IPS-11a (cell line): ENCODE results near the gene CBFA2T2.

Experiments
- H3K4me3 ChIP-seq: one replicate; pipeline ENCODE4 v1.5.1; 2013; ENCODE audit warnings: low read depth, low read length, control low read depth

CBFA2T2 gene

GRCh38 chr20:33663161-33664084, 173.5 kb downstream of the CBFA2T2 start:
- H3K4me3 ChIP-seq = peak overlapping the region; percentile 83

DNA sequence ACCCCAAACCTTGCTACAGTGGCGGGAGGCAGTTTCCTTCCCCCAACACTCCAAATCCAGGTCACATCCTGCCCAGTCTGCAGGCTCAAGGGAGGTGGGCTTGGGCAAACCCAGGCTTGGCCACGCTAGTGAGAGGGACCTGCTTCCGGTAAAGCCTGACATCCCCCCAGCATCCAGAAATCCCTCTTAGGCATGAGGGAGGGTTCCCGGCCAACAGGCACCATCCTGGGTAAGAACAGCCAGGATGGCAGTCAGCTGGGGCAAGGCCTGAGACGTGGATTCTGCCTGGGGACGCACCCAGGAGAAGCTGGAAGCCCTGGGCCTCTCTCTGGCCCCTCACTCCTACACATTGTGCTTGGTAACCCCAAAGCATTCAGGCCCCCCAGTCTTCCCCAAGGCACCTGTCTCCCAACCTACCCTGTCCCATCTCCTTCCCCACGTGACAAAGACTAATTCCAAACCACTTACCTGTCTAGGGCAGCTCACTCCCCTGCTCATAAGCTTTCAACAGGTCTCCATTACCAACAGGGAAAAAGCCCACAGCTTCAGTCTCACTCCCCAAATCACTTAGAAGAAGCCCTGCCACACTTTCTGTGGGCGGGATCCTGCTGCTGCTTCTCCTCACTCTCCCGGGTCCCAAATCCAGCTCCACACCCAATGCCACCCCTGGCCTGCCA, 174.3 kb downstream of the CBFA2T2 start:
- H3K4me3 ChIP-seq = peak overlapping the region; percentile 83

DNA sequence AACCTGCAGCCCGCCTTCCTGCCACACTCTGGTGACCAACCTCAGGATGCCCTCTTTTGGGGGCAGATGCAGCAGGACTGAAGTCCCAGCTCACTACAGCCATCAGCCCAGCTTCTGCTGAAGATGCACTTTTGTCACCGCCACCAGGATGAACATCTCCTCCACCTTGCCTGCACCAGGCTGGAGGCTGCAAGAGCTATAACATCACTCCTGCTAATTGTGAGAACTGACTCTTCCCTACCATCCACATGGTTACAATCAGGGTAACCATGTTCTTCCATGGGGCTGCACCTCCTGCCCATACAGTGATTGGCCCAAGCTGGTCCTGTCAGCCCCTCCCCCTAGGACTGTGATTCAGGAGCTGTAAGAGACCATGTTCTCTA, 174.9 kb downstream of the CBFA2T2 start:
- H3K4me3 ChIP-seq = no peak overlapping the region

DNA sequence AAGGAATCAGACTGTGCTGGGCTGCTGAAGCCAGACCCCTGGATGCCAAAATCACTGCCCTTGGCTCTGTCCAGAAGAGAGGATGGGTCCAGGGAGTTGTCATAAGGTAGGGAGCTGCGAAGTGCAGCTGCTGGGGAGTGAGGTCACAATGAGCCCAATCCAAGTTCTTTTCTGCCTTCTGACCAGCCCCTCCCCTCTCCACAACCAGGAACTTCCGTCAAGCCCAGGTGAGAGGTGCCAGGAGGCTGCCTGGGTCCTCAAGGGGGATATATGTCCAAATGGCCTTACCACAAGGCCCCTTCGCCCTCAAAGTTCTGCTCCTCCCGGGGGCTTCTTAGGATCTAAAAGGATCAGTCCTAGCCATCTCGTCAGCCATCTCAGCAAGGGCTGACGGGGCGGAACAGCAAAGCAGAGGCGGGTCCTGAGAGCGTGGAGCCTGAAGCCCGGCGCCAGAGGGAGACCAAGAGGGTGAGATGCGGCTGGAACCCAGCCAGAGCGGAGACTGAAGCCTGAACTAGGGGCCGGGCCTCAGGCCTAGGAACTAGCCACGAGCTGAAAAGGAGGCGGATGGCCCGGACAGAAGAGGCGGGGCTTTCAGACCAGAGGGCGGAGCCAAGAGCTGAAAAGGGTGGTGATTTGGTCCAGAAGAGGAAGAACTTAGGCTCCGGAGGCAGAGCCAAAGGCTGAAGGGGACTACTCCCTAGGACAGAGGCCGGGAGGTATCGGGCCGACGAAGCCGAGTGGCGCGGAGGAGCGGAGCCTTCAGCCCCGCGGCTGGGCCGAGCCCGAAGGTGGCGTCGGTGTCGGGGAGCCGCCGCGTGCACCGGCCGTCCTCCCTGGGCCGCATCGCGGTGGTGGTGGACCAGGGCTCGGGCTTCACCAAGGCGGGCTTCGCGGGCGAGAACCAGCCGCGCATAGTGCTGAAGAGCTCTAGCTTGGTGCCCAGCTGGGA, 176.7 kb downstream of the CBFA2T2 start, which contains the start of gene ACTL10:
Gene ACTL10 (plus strand): TSS at position 651 of the 952 bp plus-strand sequence. CDS start 555 bp downstream, outside the sequence.
- peak within 1 kb of the TSS; percentile 24 for H3K4me3 ChIP-seq

DNA sequence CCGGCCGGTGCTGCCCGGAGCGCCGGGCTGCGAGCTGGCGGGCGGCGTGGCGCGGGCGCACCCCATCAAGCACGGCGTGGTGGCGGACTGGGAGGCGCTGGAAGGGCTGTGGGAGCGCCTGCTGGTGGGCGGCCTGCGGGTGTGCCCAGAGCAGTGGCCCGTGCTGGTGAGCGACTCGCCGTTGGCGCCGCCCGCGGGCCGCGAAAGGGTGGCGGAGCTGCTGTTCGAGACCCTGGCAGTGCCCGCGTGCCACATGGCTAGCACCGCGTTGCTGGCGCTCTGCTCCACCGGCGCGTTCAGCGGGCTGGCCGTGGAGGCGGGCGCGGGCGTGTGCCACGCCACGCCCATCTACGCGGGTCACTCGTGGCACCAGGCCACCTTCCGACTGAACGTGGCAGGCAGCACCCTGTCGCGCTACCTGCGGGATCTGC, 177.4 kb downstream of the CBFA2T2 start:
- peak overlapping the region; percentile 24 for H3K4me3 ChIP-seq

DNA sequence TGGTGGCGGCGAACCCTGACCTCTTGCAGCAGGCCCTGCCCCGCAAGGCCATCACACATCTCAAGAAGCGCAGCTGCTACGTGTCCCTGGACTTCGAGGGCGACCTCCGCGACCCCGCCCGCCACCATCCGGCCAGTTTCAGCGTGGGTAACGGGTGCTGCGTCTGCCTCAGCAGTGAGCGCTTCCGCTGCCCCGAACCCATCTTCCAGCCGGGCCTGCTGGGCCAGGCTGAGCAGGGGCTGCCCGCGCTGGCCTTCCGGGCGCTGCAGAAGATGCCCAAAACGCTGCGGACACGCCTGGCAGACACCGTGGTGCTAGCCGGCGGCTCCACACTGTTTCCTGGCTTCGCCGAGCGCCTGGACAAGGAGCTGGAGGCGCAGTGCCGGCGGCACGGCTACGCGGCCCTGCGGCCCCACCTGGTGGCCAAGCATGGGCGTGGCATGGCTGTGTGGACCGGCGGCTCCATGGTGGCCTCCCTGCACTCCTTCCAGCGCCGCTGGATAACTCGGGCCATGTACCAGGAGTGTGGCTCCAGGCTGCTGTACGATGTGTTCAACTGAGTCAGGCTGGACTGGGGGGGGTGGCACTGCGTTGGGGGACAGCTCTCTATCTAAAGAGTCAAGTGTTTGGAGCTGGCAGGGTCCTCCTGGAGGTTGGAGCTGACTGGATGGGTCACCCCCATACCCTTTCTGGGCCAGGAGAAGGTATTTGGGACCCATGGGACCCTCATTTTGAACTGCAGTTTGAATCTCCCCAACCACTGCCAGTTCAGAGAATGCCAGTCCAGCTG, 178.0 kb downstream of the CBFA2T2 start:
- H3K4me3 ChIP-seq = peak overlapping the region; percentile 24

DNA sequence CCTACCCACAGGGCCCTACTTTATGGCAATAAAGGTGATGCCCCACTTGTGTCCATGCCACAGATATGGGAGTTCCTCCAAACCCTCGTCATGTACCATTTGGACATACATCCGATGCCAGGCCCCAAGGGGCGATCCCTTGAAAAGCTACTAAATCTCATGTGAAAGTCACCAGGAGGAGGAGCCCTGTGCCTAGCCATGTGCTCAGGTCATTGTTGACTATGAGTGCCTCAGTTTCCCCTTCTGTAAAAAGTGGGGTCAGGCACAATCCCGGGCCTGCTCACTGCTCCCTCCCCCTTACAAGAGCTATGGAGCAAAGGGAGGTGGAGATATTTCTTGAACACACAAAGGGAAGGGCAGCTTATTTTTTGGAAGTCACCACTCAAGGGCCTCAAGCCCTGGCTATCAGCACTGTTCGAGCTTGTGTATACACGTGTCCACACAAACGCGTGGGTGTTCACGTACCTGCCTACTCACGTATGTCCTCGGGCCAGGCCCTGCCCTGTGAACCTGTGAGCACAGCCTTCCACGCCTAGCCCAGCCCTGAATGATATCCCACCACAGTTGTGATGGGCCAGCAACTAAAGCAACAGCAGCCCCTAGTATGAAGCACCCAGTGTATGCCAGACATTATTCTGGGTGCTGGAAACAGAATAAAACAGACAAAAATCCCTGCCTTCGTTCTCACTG, 178.7 kb downstream of the CBFA2T2 start:
- no peak overlapping the region for H3K4me3 ChIP-seq

- H3K4me3 ChIP-seq = no peak overlapping the region
Observed at GRCh38 chr20:33669224-33669623, 179.3 kb downstream of the CBFA2T2 start.

GRCh38 chr20:33669873-33670640, 180.2 kb downstream of the CBFA2T2 start:
- H3K4me3 ChIP-seq = no peak overlapping the region

DNA sequence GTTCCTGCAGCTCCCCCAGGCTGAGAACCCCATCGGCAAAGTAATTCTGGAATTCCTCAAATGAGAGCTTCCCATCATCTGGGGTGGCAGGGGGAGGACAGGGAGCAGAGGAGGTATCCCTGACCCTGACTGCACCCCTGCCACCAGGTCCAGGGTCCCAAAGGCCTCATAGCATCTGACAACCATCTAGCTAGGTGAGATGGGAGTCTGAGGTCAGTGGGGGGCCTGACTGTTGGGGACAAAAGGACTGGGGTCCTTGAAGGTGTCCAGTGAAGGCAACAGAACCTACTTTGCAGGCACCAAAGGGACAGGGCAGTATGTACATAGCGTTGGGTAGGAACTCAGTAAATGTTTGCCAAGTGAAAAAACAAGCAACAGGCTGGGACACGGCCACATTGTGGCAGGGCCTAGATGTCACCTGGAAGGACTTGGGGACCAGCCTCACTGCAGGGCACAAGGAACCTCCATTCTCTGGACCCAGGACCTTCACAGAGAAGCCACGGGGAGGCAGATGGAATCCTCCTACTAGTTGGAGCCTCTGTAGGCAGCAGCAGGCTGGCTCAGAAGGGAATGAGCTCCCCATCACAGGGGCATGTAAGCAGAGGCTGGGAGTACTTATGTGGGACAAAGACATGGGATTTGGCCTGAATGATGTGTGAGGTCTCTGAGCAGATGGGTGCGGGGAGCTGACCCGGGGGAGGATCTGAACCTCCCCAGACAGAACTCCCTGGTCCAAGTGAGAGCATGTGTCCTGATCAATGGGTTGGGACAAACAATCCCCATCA, 181.0 kb downstream of the CBFA2T2 start:
- no peak overlapping the region for H3K4me3 ChIP-seq

DNA sequence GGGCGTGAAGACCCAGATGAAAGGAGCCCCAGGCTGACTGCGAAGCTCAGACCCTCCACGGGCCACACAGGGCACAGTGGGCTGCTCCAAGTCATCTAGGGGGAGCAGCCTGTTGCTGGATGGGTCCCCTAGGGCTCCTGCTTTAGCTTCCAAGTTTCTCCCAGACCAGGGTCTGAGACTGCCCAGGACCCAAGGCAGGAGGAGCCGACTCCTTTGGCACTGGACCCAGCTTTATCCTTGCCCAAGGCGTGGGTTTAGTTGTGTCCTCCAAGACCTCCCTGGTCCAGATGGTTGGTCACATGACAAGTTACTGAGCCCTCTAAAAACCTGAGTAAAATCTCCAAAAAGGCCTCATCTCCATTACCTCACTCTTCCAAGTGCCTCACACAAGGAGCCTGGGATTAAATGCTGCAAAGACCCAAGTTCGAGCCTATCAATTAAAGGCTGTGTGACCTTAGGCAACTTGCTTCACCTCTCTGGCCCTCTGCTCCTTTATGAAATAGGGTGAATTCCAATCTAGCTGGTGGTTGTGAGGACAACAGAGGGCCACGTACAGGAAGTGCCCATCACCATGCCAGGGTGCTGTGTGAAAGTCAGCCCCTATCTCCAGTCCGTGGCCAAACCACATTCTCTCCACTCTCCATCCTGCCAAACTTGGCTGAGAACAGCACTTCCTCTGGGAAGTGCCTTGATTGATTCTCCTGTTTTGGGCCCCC, 181.8 kb downstream of the CBFA2T2 start:
- no peak overlapping the region for H3K4me3 ChIP-seq

DNA sequence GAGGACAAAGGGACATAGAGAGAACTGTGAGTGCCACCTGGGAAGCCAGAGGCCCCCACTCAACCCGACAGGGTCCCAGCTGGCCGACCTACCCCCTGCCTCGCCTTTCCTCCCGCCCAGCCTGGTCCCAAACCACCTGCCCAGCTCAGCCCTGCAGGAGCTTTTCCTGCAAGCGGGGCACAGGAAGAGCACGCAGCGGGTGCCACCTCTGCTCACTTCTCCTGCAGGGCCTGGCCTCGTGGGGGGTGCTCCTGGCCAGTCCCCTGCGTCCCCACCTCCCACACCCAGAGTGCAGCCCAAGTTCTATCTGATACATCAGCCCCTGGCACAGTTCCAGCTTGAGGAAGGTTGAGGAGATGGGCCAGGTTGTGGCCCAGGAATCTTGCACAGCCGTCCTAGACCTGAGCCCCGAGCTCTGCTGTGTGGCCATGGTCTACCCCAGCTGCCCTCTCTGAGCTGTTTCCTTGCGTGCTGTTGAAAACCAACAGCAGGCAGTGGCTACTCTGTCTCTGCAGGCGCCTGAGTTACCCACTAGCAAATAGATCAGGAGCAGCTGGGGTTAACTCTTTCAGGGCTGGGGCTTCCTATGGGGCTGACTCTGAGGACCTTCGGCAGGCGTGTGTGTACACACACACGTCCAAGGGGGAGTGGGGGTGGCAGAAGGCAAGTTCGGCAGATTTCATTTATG, 182.7 kb downstream of the CBFA2T2 start:
- no peak overlapping the region for H3K4me3 ChIP-seq

DNA sequence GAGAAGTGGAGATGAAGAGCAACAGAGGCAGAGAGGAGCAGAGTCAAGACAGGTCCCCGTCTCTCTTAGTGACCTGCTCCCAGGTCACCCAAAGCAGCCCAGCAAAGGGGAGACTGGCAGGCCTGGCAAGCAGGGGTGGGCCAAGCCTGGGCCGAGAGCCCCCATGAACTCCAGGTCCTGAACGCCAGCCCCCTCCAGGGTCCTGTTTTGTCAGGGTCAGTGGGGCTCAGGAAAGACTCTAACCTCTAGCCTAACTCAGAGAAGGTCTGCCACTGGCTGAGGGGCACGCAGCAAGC, 183.2 kb downstream of the CBFA2T2 start:
- H3K4me3 ChIP-seq = peak overlapping the region; percentile 62

DNA sequence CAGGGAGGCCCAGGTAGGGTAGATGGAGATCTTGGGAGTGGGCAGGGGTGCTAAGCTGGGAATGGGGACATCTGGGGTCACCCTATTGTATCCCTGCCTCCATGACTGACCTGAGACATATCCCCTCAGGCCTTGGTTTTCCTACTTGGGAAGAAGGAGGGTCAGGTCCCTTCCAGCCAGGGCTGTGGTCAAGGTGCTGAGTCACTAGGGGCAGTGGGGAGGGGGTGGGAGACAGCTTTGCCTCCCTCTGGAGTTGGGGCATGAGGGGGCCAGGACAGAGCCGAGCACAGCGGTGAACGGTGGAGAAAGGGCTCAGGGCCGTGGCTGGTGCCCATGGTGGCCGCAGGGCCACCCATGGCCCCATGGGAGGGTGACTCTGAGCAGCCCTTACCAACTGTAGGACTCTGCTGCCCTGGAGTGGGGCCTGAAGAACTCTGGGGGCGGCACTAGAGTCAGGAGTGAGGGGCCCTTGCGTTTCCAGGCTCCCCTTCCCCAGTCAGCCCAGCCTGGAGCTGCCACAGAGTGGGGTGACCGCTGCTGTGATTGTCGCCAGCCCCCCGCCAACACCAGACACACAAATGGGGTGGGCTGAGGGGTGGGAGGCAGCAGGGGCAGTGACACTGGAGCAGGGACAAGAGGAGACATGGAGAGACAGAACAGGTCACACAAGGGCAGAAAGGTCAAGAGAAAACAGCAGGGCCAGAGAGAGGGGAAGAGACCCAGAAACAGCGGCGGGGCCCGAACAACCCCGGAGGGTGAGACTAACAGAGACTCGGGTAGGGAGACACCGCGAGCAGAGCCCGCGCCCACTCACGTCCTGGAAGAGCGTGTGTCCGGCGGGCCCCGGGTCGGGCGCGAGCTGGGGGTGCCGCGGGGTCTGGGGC, 183.8 kb downstream of the CBFA2T2 start:
- peak overlapping the region; percentile 62 for H3K4me3 ChIP-seq

GRCh38 chr20:33674294-33675135, 184.6 kb downstream of the CBFA2T2 start, which contains the start of gene NECAB3:
NECAB3 (minus strand) TSS chr20:33674428; CDS start chr20:33674352, 76 bp downstream.
- peak within 1 kb of the TSS; percentile 62 for H3K4me3 ChIP-seq
